ENCODE results near the gene CCDC74B.

GRCh38 chr2:130169896-130170295 lies 25.0 kb upstream of the CCDC74B start:
- TF ChIP-seq CTCF (IDR thresholded peaks at IDR 0.05) (no peak), POLR2AphosphoS5 (IDR thresholded peaks at IDR 0.05) (no peak), POLR2A (IDR thresholded peaks at IDR 0.05) (no peak)
